ENCODE results near the gene COL4A4.

DNA sequence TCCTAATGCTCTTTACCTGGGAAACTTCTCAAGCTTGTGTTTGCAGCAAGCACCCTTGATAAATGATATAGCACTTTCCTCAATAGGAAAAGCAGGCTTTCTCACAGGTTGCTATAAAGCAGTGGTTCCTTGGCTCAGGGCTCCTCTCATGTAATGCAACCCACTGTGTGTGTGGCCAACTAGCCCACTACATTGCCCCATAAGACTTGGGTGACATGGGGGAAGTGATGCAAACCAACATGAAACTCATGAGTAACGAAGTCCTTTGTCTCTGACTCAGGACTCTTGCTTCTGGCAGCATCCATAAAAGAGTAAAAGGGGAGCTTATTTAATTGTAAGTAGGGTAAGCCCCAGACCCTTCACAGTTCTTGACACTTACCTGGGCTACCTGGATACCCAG is 106.9 kb downstream of the COL4A4 start:
- TF ChIP-seq, protein P1, sequence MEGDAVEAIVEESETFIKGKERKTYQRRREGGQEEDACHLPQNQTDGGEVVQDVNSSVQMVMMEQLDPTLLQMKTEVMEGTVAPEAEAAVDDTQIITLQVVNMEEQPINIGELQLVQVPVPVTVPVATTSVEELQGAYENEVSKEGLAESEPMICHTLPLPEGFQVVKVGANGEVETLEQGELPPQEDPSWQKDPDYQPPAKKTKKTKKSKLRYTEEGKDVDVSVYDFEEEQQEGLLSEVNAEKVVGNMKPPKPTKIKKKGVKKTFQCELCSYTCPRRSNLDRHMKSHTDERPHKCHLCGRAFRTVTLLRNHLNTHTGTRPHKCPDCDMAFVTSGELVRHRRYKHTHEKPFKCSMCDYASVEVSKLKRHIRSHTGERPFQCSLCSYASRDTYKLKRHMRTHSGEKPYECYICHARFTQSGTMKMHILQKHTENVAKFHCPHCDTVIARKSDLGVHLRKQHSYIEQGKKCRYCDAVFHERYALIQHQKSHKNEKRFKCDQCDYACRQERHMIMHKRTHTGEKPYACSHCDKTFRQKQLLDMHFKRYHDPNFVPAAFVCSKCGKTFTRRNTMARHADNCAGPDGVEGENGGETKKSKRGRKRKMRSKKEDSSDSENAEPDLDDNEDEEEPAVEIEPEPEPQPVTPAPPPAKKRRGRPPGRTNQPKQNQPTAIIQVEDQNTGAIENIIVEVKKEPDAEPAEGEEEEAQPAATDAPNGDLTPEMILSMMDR (conservative IDR thresholded peaks at IDR 0.05; ENCODE audit: low read depth, low read length), result no peak
- no peak for TF ChIP-seq RAD21 (IDR thresholded peaks at IDR 0.05; ENCODE audit: low read length)
- no peak for TF ChIP-seq POLR2A (IDR thresholded peaks at IDR 0.05; ENCODE audit: low read depth, low read length)
- no peak for TF ChIP-seq CHD1 (IDR thresholded peaks at IDR 0.05; ENCODE audit: low read depth, low read length)
- no peak for TF ChIP-seq NFE2L2 (IDR thresholded peaks at IDR 0.05; ENCODE audit: low read depth, low read length)
- no peak for TF ChIP-seq SMC3 (IDR thresholded peaks at IDR 0.05; ENCODE audit: low read depth, low read length)
- TF ChIP-seq CEBPB (IDR thresholded peaks at IDR 0.05; ENCODE audit: low read depth, low read length), result no peak
- no peak for TF ChIP-seq MAFK (IDR thresholded peaks at IDR 0.05; ENCODE audit: low read depth, low read length)
- TF ChIP-seq FOS (IDR thresholded peaks at IDR 0.05; ENCODE audit: low read depth, low read length), result no peak
- no peak for TF ChIP-seq BHLHE40 (IDR thresholded peaks at IDR 0.05; ENCODE audit: low read depth, low read length)
- no peak for TF ChIP-seq RFX5 (IDR thresholded peaks at IDR 0.05; ENCODE audit: low read depth, low read length)
- TF ChIP-seq, protein P2, sequence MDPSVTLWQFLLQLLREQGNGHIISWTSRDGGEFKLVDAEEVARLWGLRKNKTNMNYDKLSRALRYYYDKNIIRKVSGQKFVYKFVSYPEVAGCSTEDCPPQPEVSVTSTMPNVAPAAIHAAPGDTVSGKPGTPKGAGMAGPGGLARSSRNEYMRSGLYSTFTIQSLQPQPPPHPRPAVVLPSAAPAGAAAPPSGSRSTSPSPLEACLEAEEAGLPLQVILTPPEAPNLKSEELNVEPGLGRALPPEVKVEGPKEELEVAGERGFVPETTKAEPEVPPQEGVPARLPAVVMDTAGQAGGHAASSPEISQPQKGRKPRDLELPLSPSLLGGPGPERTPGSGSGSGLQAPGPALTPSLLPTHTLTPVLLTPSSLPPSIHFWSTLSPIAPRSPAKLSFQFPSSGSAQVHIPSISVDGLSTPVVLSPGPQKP (IDR thresholded peaks at IDR 0.05; ENCODE audit: borderline replicate concordance, low read depth, low read length), result no peak
- TF ChIP-seq, protein P3, sequence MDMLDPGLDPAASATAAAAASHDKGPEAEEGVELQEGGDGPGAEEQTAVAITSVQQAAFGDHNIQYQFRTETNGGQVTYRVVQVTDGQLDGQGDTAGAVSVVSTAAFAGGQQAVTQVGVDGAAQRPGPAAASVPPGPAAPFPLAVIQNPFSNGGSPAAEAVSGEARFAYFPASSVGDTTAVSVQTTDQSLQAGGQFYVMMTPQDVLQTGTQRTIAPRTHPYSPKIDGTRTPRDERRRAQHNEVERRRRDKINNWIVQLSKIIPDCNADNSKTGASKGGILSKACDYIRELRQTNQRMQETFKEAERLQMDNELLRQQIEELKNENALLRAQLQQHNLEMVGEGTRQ (IDR thresholded peaks at IDR 0.05; ENCODE audit: low read depth, low read length), result no peak
- no peak for TF ChIP-seq MAZ (IDR thresholded peaks at IDR 0.05; ENCODE audit: borderline replicate concordance, low read depth, low read length)
